ENCODE data around the gene SEMA3B.

- TF ChIP-seq CTCF (IDR thresholded peaks at IDR 0.05) (no peak), ZFX (IDR thresholded peaks at IDR 0.05; ENCODE audit: borderline replicate concordance) (no peak)
Measured at GRCh38 chr3:50259432-50260026, 9.4 kb upstream of the SEMA3B start.
